Kidney epithelial cell (primary cell): ENCODE results near the gene CEP250. TPM values are rescaled to one million over a fixed set of nuclear protein-coding genes. Genes with fewer than 3 reads are reported as not detected.

Source experiments
- DNase-seq: peaks from one replicate; pipeline ENCODE4 v3.0.0-alpha.2; 2010; ENCODE audit warnings: low read depth
- H3K27me3 ChIP-seq: 2 replicates; pipeline ENCODE4 v1.6.0; 2011; ENCODE audit warnings: low read length; ENCODE audit not compliant: control insufficient read depth, insufficient read depth
- H3K36me3 ChIP-seq: 2 replicates; pipeline ENCODE4 v1.5.1; 2011; ENCODE audit warnings: low read length; ENCODE audit not compliant: control insufficient read depth, insufficient read depth
- H3K4me3 ChIP-seq: 2 replicates; pipeline ENCODE4 v1.5.1; 2011; ENCODE audit warnings: low read depth, mild to moderate bottlenecking, control low read depth, low read length
- total RNA-seq: library from RNA; depleted of rRNA; stranded (reverse); fragments of >200 nt; gene quantifications from 2 replicates; pipeline ENCODE4 v1.2.3, GENCODE V29; 2015
- TF ChIP-seq, protein P1 (sequence below): IDR thresholded peaks from 2 replicates; pipeline ENCODE4 v1.5.1; 2011; ENCODE audit warnings: mild to moderate bottlenecking, moderate library complexity, low read length, control low read depth, inconsistent platforms; ENCODE audit not compliant: insufficient read depth, poor library complexity, severe bottlenecking

Gene CEP250
- total RNA-seq, 1 donor from 2014 or later = 65.3 TPM

DNA sequence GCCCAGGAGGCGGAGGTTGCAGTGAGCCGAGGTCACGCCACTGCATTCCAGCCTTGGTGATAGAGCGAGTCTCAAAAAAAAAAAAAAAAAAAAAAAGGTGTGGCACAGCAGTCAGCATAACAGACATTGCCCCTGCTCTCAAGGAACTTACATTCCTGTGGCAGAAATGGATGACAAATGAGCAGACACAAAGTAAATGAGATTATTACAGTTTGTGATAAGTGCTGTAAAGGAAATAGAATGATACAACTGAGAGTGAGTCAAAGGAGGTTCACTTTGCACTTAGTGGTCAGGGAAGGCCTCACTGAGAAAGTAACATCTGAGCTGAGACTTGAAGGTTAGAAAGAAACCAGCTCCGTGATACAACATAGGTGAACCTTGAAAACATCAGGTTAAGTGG, 36.4 kb downstream of the CEP250 start:
- no peak for DNase-seq
- TF ChIP-seq, protein P1, sequence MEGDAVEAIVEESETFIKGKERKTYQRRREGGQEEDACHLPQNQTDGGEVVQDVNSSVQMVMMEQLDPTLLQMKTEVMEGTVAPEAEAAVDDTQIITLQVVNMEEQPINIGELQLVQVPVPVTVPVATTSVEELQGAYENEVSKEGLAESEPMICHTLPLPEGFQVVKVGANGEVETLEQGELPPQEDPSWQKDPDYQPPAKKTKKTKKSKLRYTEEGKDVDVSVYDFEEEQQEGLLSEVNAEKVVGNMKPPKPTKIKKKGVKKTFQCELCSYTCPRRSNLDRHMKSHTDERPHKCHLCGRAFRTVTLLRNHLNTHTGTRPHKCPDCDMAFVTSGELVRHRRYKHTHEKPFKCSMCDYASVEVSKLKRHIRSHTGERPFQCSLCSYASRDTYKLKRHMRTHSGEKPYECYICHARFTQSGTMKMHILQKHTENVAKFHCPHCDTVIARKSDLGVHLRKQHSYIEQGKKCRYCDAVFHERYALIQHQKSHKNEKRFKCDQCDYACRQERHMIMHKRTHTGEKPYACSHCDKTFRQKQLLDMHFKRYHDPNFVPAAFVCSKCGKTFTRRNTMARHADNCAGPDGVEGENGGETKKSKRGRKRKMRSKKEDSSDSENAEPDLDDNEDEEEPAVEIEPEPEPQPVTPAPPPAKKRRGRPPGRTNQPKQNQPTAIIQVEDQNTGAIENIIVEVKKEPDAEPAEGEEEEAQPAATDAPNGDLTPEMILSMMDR = no peak
- H3K36me3 ChIP-seq = peaks cover 8% of the 10 kb centered on the region
- no peak overlapping the region for H3K4me3 ChIP-seq
- H3K27me3 ChIP-seq = no peaks in the 10 kb centered on the region

DNA sequence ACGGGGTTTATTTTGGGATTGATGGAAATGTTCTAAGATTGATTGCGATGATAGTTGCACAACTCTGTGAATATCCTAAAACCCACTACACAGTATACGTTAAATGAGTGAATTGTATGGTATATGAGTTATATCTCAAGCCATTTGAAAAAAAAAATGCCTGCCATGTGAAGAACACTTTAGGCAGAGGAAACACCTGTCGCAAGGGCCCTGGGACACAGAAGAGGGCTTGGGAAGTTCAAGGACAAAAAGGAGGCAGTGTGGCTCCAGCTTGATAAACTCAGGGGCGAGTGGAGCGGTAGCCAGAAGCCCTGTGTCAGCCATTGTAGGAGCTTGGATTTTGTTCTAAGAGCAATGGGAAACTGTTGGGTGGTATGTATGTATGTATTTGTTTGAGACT, 37.0 kb downstream of the CEP250 start:
- no peaks in the 10 kb centered on the region for H3K27me3 ChIP-seq
- H3K4me3 ChIP-seq = no peak overlapping the region
- H3K36me3 ChIP-seq = peaks cover 8% of the 10 kb centered on the region
- no peak for DNase-seq
- TF ChIP-seq, protein P1 = no peak

DNA sequence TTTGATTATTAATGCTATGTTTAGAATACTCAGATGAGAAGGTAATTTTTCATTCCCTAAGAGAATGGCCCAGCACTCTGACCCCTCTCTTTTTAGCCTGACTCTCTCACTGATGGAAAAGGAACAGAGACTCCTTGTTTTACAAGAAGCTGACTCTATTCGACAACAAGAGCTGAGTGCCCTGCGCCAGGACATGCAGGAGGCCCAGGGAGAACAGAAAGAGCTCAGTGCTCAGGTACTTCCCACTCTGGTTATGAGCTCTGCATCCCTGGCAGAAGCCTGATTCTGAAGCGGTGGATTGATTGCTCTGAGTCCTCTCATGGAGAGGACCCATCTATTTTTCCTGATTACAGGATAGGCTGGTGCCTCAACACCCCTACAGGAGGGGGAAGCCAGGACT, 41.1 kb downstream of the CEP250 start:
- DNase-seq = no peak
- Histone ChIP-seq H3K4me3 (no peak overlapping the region), H3K27me3 (no peaks in the 10 kb centered on the region), H3K36me3 (peaks cover 3% of the 10 kb centered on the region)
- TF ChIP-seq, protein P1 = no peak

DNA sequence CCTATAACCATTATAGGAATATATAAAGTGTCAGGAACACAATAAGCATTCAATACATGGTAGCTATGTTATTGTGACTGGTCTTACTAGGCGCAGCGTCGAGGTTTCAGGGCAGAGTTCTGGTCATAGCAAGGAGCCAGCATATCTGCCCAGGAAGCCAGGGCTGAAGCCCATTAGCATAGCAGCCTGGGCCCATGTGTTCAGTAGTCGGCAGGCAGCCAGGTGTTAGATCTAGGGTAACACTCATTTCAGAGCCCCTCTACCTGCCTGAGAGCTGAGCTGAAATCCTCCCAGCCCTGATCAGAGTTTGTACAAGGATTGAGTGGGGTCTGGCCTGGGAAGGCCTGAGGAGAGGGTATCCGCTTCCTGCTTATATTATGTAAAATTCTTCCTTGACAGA, 41.9 kb downstream of the CEP250 start:
- no peak overlapping the region for H3K4me3 ChIP-seq
- H3K27me3 ChIP-seq = no peaks in the 10 kb centered on the region

DNA sequence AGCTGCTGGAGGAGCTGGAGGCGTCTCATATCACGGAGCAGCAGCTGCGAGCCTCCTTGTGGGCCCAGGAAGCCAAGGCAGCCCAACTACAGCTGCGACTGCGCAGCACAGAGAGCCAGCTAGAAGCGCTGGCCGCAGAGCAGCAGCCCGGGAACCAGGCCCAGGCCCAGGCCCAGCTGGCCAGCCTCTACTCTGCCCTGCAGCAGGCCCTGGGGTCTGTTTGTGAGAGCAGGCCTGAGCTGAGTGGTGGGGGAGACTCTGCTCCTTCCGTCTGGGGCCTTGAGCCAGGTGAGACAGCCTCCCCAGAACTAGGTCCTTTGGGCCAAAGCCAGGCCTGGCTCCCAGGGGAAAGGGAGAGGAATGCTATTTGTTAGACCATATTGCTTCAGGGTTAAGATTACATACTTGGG, 42.4 kb downstream of the CEP250 start:
- DNase-seq = no peak
- TF ChIP-seq, protein P1 = no peak
- H3K36me3 ChIP-seq = peaks cover 1% of the 10 kb centered on the region

More for the DNA sequence above, 41.9 kb downstream of the CEP250 start:
- no peak for DNase-seq
- TF ChIP-seq, protein P1 = no peak
- H3K36me3 ChIP-seq = peaks cover 3% of the 10 kb centered on the region

DNA sequence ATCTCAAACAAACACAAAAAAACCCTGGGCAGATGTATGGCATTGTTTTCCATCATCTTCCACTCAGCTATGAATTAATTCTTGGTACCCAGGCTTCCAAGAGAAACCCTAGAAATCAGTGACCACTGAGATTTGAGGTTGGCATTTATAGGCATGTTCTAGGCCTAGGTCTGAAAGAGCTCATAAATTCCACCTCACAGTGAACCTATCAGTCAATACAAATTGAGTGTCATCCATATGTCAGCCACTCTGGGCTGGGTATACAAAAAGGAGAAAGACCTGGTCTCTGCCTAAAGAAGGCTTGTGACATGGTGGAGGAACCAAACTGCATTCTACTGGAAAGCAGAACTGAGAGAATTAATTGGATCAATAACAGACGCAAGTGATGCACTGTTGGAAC, 43.9 kb downstream of the CEP250 start:
- TF ChIP-seq, protein P1 = no peak
- no peak for DNase-seq
- Histone ChIP-seq H3K27me3 (no peaks in the 10 kb centered on the region), H3K4me3 (no peak overlapping the region), H3K36me3 (peaks cover 1% of the 10 kb centered on the region)

More for the DNA sequence above, 42.4 kb downstream of the CEP250 start:
- Histone ChIP-seq H3K27me3 (no peaks in the 10 kb centered on the region), H3K4me3 (no peak overlapping the region)
